Bronchial epithelial cell (primary cell): ENCODE results near the gene SERPINA5. TPM values are rescaled to one million over a fixed set of nuclear protein-coding genes. Genes with fewer than 3 reads are reported as not detected.
"Not testable (repeated sequence)": the region's sequence is repeated elsewhere in the genome, so short reads cannot be mapped to it uniquely, and the experiment has no call there.

Experiments used
- DNase-seq: peaks from one replicate; pipeline ENCODE4 v3.0.0-alpha.2; 2010; ENCODE audit warnings: low read depth
- FAIRE-seq: peaks from 2 replicates; lab custom pipeline; 2011; peaks lifted over from hg19 to GRCh38; lab: Jason Lieb, UNC
- H3K27me3 ChIP-seq: 2 replicates; pipeline ENCODE4 v1.5.1; 2011; ENCODE audit warnings: low read length; ENCODE audit not compliant: control insufficient read depth, insufficient read depth
- H3K36me3 ChIP-seq: 2 replicates; pipeline ENCODE4 v1.5.1; 2011; ENCODE audit warnings: low read length; ENCODE audit not compliant: control insufficient read depth, insufficient read depth
- H3K4me3 ChIP-seq: 2 replicates; pipeline ENCODE4 v1.5.1; 2011; ENCODE audit warnings: mild to moderate bottlenecking, low read depth, low read length, control low read depth
- CTCF ChIP-seq: IDR thresholded peaks from 2 replicates; pipeline ENCODE4 v1.5.1; 2011; ENCODE audit warnings: mild to moderate bottlenecking, moderate library complexity, low read length, control low read depth, inconsistent platforms; ENCODE audit not compliant: insufficient read depth, severe bottlenecking
- total RNA-seq: library from RNA; depleted of rRNA; stranded (reverse); fragments of >200 nt; gene quantifications from 2 replicates; pipeline ENCODE4 v1.2.1, GENCODE V29; 2014

The SERPINA5 gene
- total RNA-seq, 1 donor from 2014 or later = not detected

GRCh38 chr14:94573475-94574277 is 7.5 kb upstream of the SERPINA5 start:
- TF ChIP-seq CTCF = no peak

GRCh38 chr14:94574336-94574735 is 6.9 kb upstream of the SERPINA5 start:
- H3K4me3 ChIP-seq = no peak overlapping the region
- FAIRE-seq = no peak
- no peak for DNase-seq
- no peaks in the 10 kb centered on the region for H3K36me3 ChIP-seq
- no peak for TF ChIP-seq CTCF
- no peaks in the 10 kb centered on the region for H3K27me3 ChIP-seq

More at GRCh38 chr14:94573475-94574277, 7.5 kb upstream of the SERPINA5 start:
- Histone ChIP-seq H3K36me3 (no peaks in the 10 kb centered on the region), H3K27me3 (no peaks in the 10 kb centered on the region), H3K4me3 (no peak overlapping the region)
- DNase-seq (no peak), FAIRE-seq (no peak)

- DNase-seq = no peak
- Histone ChIP-seq H3K36me3 (no peaks in the 10 kb centered on the region), H3K27me3 (no peaks in the 10 kb centered on the region), H3K4me3 (no peak overlapping the region)
- no peak for FAIRE-seq
- no peak for TF ChIP-seq CTCF
Measured at GRCh38 chr14:94575730-94576585, 5.3 kb upstream of the SERPINA5 start.

GRCh38 chr14:94577472-94577871 is 3.8 kb upstream of the SERPINA5 start:
- not testable (repeated sequence) for H3K4me3 ChIP-seq, FAIRE-seq, DNase-seq, H3K36me3 ChIP-seq, H3K27me3 ChIP-seq

GRCh38 chr14:94578712-94579111 is 2.5 kb upstream of the SERPINA5 start:
- no peak for DNase-seq
- TF ChIP-seq CTCF = no peak
- H3K27me3 ChIP-seq = no peaks in the 10 kb centered on the region
- H3K36me3 ChIP-seq = no peaks in the 10 kb centered on the region
- peak; percentile 23 for FAIRE-seq
- H3K4me3 ChIP-seq = no peak overlapping the region

GRCh38 chr14:94582199-94582750 is 1.0 kb downstream of the SERPINA5 start:
- no peak for FAIRE-seq
- Histone ChIP-seq H3K27me3 (no peaks in the 10 kb centered on the region), H3K36me3 (no peaks in the 10 kb centered on the region), H3K4me3 (no peak overlapping the region)
- no peak for DNase-seq
- TF ChIP-seq CTCF = no peak
